CD4-positive, alpha-beta T cell treated with Interferon alpha-2 for 1 hour (primary cell): ENCODE data around the gene KLF11.
"Not testable (repeated sequence)": the region's sequence is repeated elsewhere in the genome, so short reads cannot be mapped to it uniquely, and the experiment has no call there.

Experiments used
- DNase-seq, 2 donors: peaks; one replicate each; pipeline ENCODE4 v3.0.0-alpha.2; 2020 to 2022

KLF11 gene

DNA sequence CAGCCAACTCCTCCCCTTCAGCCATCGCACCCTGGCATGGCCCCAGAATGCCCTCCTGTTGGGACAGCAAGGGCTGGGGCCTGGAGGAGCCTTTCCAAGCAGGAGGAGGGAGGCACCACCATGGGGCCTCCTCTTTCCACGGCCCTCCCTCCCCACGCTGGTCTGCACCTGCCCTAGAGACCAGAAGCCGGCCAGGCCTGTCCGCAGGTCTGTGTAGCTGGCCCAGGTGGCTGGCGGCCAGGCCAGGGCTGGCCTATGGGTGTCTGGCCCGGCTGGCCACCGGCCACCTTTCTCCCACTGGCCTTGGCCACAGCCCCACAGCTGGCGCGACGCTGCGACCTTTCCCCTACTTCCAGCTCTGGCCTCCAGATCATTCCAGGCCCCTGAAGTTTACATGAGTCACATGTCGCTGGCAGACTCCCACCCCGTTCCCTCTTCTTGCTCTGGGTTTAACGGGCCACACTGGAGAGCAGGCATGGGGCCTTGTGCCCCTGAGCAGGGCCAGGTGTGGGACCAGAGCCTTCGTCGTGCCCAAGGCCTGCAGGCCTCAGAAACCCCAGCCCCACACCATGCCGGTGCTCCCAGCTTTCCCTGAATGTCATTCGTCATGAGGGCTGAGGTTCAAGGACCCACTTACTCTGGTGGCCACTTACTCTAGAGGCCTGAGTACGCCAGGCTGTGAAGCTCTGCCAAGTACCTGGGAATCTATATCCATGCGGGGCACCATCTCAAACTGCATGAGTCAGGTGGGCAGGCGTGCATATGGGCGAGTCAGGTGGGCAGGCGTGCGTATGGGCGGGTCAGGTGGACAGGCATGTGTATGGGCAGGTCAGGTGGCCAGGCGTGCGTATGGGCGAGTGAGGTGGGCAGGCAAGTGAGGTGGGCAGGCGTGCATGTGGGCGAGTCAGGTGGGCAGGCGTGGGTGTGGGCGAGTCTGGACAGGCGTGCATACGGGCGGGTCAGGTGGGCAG is 33.3 kb upstream of the KLF11 start:
- no peak for DNase-seq

DNA sequence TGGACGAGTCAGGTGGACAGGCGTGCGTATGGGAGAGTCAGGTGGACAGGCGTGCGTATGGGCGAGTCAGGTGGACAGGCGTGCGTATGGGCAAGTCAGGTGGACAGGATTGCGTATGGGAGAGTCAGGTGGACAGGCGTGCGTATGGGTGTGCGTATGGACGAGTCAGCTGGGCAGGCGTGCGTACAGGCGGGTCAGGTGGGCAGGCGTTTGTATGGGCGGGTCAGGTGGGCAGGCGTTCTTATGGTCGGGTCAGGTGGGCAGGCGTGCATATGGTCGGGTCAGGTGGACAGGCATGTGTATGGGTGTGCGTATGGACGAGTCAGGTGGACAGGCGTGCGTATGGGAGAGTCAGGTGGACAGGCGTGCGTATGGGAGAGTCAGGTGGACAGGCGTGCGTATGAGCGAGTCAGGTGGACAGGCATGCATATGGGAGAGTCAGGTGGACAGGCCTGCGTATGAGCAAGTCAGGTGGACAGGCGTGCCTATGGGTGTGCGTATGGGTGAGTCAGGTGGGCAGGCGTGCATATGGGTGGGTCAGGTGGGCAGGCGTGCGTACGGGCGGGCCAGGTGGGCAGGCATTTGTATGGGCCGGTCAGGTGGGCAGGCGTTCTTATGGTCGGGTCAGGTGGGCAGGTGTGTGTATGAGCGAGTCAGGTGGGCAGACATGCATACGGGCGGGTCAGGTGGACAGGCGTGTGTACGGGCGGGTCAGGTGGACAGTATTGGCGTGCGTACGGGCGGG is 32.3 kb upstream of the KLF11 start:
- DNase-seq: not testable (repeated sequence)

DNA sequence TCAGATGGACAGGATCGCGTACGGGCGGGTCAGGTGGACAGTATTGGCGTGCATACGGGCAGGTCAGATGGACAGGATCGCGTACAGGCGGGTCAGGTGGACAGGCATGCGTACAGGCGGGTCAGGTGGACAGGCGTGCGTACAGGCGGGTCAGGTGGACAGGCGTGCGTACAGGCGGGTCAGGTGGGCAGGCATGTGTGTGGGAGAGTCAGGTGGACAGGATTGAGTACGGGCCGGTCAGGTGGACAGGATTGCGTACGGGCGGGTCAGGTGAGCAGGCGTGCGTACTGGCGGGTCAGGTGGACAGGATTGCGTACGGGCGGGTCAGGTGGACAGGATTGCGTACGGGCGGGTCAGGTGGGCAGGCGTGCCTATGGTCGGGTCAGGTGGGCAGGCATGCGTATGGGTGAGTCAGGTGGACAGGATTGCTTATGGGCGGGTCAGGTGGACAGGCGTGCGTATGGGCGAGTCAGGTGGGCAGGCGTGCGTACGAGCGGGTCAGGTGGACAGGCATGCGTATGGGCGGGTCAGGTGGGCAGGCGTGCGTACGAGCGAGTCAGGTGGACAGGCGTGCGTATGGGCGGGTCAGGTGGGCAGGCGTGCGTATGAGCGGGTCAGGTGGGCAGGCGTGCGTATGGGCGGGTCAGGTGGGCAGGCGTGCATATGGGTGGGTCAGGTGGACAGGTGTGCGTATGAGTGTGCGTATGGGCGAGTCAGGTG is 31.6 kb upstream of the KLF11 start:
- not testable (repeated sequence) for DNase-seq

GRCh38 chr2:10012366-10012962 is 30.9 kb upstream of the KLF11 start:
- DNase-seq: not testable (repeated sequence)

GRCh38 chr2:10012963-10013461 is 30.3 kb upstream of the KLF11 start:
- DNase-seq: no peak

DNA sequence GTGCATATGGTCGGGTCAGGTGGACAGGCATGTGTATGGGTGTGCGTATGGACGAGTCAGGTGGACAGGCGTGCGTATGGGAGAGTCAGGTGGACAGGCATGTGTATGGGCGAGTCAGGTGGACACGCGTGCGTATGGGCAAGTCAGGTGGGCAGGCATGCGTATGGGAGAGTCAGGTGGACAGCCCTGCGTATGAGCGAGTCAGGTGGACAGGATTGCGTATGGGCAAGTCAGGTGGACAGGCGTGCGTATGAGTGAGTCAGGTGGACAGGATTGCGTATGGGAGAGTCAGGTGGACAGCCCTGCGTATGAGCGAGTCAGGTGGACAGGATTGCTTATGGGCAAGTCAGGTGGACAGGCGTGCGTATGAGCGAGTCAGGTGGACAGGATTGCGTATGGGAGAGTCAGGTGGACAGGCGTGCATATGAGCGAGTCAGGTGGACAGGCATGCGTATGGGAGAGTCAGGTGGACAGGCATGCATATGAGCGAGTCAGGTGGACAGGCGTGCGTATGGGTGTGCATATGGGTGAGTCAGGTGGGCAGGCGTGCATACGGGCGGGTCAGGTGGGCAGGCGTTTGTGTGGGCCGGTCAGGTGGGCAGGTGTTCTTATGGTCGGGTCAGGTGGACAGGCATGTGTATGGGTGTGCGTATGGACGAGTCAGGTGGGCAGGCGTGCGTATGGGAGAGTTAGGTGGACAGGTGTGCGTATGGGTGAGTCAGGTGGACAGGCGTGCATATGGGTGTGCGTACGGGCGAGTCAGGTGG is 29.5 kb upstream of the KLF11 start:
- DNase-seq: not testable (repeated sequence)

GRCh38 chr2:10014418-10015190 is 28.7 kb upstream of the KLF11 start:
- DNase-seq: no peak

DNA sequence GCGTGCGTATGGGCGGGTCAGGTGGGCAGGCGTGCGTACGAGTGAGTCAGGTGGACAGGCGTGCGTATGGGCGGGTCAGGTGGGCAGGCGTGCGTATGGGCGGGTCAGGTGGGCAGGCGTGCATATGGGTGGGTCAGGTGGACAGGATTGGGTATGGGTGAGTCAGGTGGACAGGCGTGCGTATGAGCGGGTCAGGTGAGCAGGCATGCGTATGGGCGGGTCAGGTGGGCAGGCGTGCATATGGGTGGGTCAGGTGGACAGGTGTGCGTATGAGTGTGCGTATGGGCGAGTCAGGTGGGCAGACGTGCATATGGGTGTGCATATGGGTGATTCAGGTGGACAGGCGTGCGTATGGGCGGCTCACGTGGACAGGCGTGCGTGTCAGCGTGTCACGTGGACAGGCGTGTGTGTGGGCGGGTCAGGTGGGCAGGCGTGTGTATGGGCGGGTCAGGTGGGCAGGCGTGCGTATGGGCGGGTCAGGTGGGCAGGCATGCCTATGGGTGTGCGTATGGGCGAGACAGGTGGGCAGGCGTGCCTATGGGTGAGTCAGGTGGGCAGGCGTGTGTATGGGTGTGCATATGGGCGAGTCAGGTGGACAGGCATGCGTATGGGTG is 27.9 kb upstream of the KLF11 start:
- DNase-seq: not testable (repeated sequence)

GRCh38 chr2:10016001-10016801 is 27.1 kb upstream of the KLF11 start:
- DNase-seq: no peak

GRCh38 chr2:10016802-10017258 is 26.5 kb upstream of the KLF11 start:
- DNase-seq: no peak

DNA sequence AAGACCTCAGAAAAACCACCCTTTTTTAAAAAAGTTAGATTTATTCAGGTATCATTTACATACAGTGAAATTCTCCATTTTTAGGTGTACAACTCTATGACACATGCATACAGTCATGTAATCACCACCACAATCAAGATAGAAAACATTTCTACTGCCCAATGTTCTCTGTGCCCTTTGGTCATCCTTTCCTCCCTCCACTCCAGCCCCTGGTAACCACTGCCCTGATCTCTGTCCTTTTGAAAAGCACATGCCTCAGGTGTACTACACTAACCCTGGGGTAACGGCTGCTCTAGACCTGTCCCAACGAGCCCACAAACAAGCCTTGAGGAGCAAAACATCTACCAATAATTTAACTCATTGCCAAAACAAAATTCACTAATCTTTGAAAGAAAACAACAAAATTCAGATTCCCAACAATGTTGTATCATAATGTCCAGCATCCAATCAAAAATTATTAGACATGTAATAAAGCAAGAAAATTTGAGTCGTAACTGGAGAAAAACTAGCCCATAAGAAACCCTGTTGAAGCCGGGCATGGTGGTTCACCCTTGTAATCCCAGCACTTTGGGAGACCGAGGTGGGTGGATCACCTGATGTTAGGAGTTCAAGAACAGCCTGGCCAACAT is 25.9 kb upstream of the KLF11 start:
- DNase-seq: no peak

- DNase-seq: no peak
These were observed 24.2 kb upstream of the KLF11 start for GRCh38 chr2:10019174-10019573.

GRCh38 chr2:10019602-10020400 is 23.5 kb upstream of the KLF11 start:
- DNase-seq: no peak

DNA sequence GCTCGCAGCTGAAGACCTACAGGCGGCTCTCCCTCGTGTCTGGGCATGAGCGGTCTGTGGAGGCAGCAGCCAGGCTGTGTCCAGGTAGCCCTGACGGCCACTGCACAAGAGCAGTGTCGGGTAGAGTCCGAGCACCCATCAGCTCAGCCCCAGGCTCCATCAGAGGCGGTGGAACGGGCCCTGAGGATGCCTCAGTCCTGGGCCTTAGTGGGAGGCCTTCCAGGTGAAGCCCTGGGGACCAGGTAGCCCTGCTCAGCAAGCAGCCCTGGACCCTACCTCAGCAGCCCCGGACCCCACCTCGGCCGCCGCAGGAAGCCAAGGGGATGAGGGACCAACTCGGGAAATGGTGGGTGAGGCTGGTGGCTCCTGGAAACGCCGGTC is 21.3 kb upstream of the KLF11 start:
- DNase-seq: no peak

- no peak for DNase-seq
These were observed 20.9 kb upstream of the KLF11 start for GRCh38 chr2:10022445-10022844.

DNA sequence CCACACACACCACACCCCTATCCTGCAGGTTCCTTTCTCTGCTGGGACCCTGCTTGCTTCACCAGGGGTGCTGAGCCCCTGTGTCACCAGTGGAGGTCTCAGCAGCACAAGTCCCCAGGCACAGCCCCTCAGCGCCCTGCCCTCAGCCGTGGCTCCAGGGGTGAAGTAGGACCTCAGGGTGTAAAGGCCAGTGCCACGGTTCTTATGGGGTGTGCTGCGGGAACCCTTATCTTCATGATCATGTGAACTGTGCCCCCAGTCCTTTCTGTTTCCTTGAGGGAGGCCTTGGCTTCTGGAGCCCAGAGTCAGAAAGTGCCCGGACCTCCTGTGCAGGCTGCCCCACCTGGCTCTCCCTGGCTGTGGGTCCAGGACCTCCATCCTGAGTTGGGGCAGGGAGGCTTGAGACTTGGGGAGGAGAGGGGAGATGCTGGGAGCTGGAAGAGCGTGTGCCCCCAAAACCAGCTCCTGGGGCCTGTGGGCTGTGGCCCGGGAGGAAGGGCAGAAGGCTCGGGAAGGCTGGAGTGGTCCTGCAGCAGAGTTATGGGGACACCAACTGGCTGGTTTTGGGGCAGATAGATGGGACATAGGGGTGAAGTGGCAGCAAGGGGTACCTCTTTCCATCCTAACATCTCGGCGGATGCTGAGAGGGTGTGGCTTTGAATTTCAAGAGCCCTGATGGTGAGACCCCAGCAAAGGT is 20.2 kb upstream of the KLF11 start:
- no peak for DNase-seq

DNA sequence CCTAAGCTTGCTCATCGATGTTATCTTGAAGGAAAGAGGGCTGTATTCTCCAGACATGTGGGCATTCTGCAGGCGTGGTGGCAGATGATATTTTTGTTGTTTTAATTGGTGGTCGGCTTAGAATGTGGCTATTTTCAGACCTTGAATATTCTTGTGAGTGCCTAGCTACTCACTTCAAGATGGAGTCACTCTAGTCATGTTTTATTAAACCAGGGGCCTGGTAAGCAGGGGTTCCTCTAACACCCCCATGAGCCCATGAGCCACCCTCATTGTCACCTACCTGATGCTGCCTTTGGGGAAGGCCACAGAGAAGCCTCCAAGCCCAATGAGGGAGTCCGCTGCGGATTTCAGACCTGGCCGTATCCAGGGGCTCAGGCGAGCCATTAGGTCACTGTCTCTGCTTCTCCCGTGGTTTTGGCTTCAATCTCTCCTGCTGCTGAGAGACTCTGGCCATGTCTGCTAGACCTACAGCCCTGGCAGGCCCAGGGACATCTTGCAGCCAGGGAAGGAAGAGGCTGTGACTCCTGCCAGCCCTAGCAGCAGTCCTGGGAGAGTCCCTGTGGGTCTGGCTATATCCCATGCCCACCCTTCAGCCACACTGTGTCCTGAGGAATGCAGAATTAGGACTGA is 16.3 kb upstream of the KLF11 start:
- DNase-seq: no peak
